Colonic mucosa (tissue), 4 donors: Measurements from ENCODE around the gene SUGCT. TPM values are rescaled to one million over a fixed set of nuclear protein-coding genes. Genes with fewer than 3 reads are reported as not detected.

Experiments used
- DNase-seq: peaks from one replicate; pipeline ENCODE4 v3.0.0-alpha.2; 2020
- H3K27ac ChIP-seq: fragments of 200-600 bp; one replicate; pipeline ENCODE4 v1.8.0; 2021
- H3K27me3 ChIP-seq: fragments of 200-600 bp; one replicate; pipeline ENCODE4 v1.8.0; 2021
- H3K36me3 ChIP-seq: fragments of 200-600 bp; one replicate; pipeline ENCODE4 v1.8.0; 2021
- H3K4me1 ChIP-seq: fragments of 200-600 bp; one replicate; pipeline ENCODE4 v1.8.0; 2021; ENCODE audit warnings: mild to moderate bottlenecking
- H3K4me3 ChIP-seq: fragments of 200-600 bp; one replicate; pipeline ENCODE4 v1.8.0; 2021
- H3K9ac ChIP-seq, 2 donors: one replicate each; pipeline ENCODE4 v1.7.0; 2013; ENCODE audit warnings: control low read depth in 2 of 2, low read depth in 2 of 2, low read length in 2 of 2
- H3K9me3 ChIP-seq: fragments of 200-600 bp; one replicate; pipeline ENCODE4 v1.8.0; 2021
- CTCF ChIP-seq: fragments of 200-600 bp; IDR thresholded peaks from one replicate; pipeline ENCODE4 v1.8.0; 2022; ENCODE audit warnings: antibody characterized with exemption, mild to moderate bottlenecking
- intact Hi-C: fragments of 100-400 bp; cut with DNase I; formaldehyde crosslinking; loops from one replicate; pipeline ENCODE4 v1.14.1; 2022
- total RNA-seq, 2 donors: library from RNA; stranded (reverse); fragmentation: NEBNext Ultra II Directional in 1 of 2; extraction: Animal tissue kit (Norgen Biotek cat#: 25700) in 1 of 2; gene quantifications; one replicate each; pipeline ENCODE4 v1.2.1, GENCODE V29; 2021
- donor health status: healthy.
- donor health status: DM: no; HTN: no; CAD: no.
- donor health status: DM: no; HTN: no; CAD: no.

The SUGCT gene
- total RNA-seq, 2 donors from 2014 or later: 3.6 to 15.1 TPM

- no peaks in the 10 kb centered on the region for H3K27me3 ChIP-seq
- no peak overlapping the region for H3K4me3 ChIP-seq
- TF ChIP-seq CTCF: no peak
- no peaks in the 10 kb centered on the region for H3K4me1 ChIP-seq
- H3K9me3 ChIP-seq: no peaks in the 10 kb centered on the region
- H3K36me3 ChIP-seq: no peaks in the 10 kb centered on the region
- no peak for DNase-seq
- intact Hi-C loops: no loop called here
- H3K9ac ChIP-seq: no peak overlapping the region
- H3K27ac ChIP-seq: no peak overlapping the region
Observed at GRCh38 chr7:40393660-40394059, 258.9 kb downstream of the SUGCT start.

GRCh38 chr7:40394400-40394799 is 259.6 kb downstream of the SUGCT start:
- Histone ChIP-seq H3K9me3 (no peaks in the 10 kb centered on the region), H3K9ac (no peak overlapping the region), H3K27ac (no peak overlapping the region), H3K4me3 (no peak overlapping the region), H3K36me3 (no peaks in the 10 kb centered on the region), H3K4me1 (no peaks in the 10 kb centered on the region), H3K27me3 (no peaks in the 10 kb centered on the region)
- no peak for DNase-seq
- TF ChIP-seq CTCF: no peak
- intact Hi-C loops: no loop called here

- H3K4me3 ChIP-seq: no peak overlapping the region
- no peak overlapping the region for H3K9ac ChIP-seq
- H3K36me3 ChIP-seq: no peaks in the 10 kb centered on the region
- intact Hi-C loops: no loop called here
- no peak overlapping the region for H3K27ac ChIP-seq
- H3K4me1 ChIP-seq: no peaks in the 10 kb centered on the region
- DNase-seq: no peak
- TF ChIP-seq CTCF: no peak
- H3K27me3 ChIP-seq: no peaks in the 10 kb centered on the region
- no peaks in the 10 kb centered on the region for H3K9me3 ChIP-seq
Observed at GRCh38 chr7:40400525-40400924, 265.7 kb downstream of the SUGCT start.

GRCh38 chr7:40401406-40401805 is 266.6 kb downstream of the SUGCT start:
- no peaks in the 10 kb centered on the region for H3K27me3 ChIP-seq
- no peaks in the 10 kb centered on the region for H3K9me3 ChIP-seq
- H3K4me3 ChIP-seq: no peak overlapping the region
- no peaks in the 10 kb centered on the region for H3K36me3 ChIP-seq
- no peaks in the 10 kb centered on the region for H3K4me1 ChIP-seq
- no peak overlapping the region for H3K9ac ChIP-seq
- DNase-seq: no peak
- intact Hi-C loops: no loop called here
- no peak overlapping the region for H3K27ac ChIP-seq
- no peak for TF ChIP-seq CTCF

- DNase-seq: no peak
Observed at GRCh38 chr7:40402661-40403060, 267.9 kb downstream of the SUGCT start.

More at GRCh38 chr7:40402661-40403060, 267.9 kb downstream of the SUGCT start:
- Histone ChIP-seq H3K27ac (no peak overlapping the region), H3K4me1 (no peaks in the 10 kb centered on the region), H3K4me3 (no peak overlapping the region), H3K27me3 (no peaks in the 10 kb centered on the region), H3K36me3 (no peaks in the 10 kb centered on the region), H3K9ac (no peak overlapping the region), H3K9me3 (no peaks in the 10 kb centered on the region)
- intact Hi-C loops: no loop called here
- no peak for TF ChIP-seq CTCF
